Neural crest cell (in vitro differentiated cells): Measurements from ENCODE around the gene ARMC9. TPM values are rescaled to one million over a fixed set of nuclear protein-coding genes. Genes with fewer than 3 reads are reported as not detected.
A peak's percentile ranks its signal among the peaks of the same experiment; 100 is the strongest.

Experiments
- DNase-seq: peaks from one replicate; pipeline ENCODE4 v3.0.0; 2021; ENCODE audit warnings: low read depth, mixed read lengths, low spot score
- H3K27ac Mint-ChIP-seq: one replicate; pipeline ENCODE4 v1.8.0; 2021; ENCODE audit warnings: mild to moderate bottlenecking, mixed read lengths; ENCODE audit not compliant: unreplicated experiment
- H3K27me3 Mint-ChIP-seq: 2 replicates; pipeline ENCODE4 v1.8.0; 2021; ENCODE audit warnings: low read depth, mild to moderate bottlenecking, mixed read lengths
- H3K36me3 Mint-ChIP-seq: 2 replicates; pipeline ENCODE4 v1.8.0; 2021; ENCODE audit warnings: low read depth, mild to moderate bottlenecking, mixed read lengths
- H3K4me1 Mint-ChIP-seq: 2 replicates; pipeline ENCODE4 v1.8.0; 2021; ENCODE audit warnings: mixed read lengths
- H3K4me3 Mint-ChIP-seq: one replicate; pipeline ENCODE4 v1.8.0; 2021; ENCODE audit warnings: mild to moderate bottlenecking, mixed read lengths
- H3K9me3 Mint-ChIP-seq: 2 replicates; pipeline ENCODE4 v1.8.0; 2021; ENCODE audit warnings: mixed read lengths
- total RNA-seq: library from RNA; stranded (reverse); gene quantifications from 2 replicates; pipeline ENCODE4 v1.2.1, GENCODE V29; 2021
- TF ChIP-seq, protein P1 (sequence below): fragments of 200-600 bp; sonication (generic); conservative IDR thresholded peaks from 2 replicates; pipeline ENCODE4 v1.5.0; 2021; ENCODE audit warnings: antibody characterized with exemption, mild to moderate bottlenecking

Gene ARMC9
- total RNA-seq, 1 donor from 2014 or later, result 35.0 TPM

DNA sequence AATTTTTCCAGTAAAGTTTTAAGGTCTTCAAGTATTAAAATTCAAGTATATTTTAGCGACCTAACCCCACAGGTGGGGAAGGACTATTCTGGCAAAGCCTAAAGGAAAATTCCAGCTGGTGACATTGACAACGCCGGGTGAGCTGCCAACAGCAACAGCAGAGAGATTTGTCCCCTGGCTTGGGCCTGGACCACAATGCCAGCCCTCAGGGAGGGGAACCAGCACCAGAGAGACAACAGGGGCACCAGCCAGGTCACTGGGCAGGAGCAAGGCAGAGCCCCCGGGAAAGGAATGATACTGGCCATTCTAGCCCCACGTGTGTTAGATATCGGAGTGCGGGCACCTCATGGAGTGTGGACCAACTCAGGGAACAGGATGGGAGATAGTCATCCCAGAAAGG lies 95.7 kb downstream of the ARMC9 start:
- H3K27me3 Mint-ChIP-seq, result no peaks in the 10 kb centered on the region
- no peaks in the 10 kb centered on the region for H3K9me3 Mint-ChIP-seq
- DNase-seq, result no peak
- H3K4me1 Mint-ChIP-seq, result peaks cover 17% of the 10 kb centered on the region
- no peak overlapping the region for H3K4me3 Mint-ChIP-seq
- H3K27ac Mint-ChIP-seq, result peak overlapping the region; percentile 20
- TF ChIP-seq, protein P1, sequence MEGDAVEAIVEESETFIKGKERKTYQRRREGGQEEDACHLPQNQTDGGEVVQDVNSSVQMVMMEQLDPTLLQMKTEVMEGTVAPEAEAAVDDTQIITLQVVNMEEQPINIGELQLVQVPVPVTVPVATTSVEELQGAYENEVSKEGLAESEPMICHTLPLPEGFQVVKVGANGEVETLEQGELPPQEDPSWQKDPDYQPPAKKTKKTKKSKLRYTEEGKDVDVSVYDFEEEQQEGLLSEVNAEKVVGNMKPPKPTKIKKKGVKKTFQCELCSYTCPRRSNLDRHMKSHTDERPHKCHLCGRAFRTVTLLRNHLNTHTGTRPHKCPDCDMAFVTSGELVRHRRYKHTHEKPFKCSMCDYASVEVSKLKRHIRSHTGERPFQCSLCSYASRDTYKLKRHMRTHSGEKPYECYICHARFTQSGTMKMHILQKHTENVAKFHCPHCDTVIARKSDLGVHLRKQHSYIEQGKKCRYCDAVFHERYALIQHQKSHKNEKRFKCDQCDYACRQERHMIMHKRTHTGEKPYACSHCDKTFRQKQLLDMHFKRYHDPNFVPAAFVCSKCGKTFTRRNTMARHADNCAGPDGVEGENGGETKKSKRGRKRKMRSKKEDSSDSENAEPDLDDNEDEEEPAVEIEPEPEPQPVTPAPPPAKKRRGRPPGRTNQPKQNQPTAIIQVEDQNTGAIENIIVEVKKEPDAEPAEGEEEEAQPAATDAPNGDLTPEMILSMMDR, result no peak
- peaks cover 4% of the 10 kb centered on the region for H3K36me3 Mint-ChIP-seq

DNA sequence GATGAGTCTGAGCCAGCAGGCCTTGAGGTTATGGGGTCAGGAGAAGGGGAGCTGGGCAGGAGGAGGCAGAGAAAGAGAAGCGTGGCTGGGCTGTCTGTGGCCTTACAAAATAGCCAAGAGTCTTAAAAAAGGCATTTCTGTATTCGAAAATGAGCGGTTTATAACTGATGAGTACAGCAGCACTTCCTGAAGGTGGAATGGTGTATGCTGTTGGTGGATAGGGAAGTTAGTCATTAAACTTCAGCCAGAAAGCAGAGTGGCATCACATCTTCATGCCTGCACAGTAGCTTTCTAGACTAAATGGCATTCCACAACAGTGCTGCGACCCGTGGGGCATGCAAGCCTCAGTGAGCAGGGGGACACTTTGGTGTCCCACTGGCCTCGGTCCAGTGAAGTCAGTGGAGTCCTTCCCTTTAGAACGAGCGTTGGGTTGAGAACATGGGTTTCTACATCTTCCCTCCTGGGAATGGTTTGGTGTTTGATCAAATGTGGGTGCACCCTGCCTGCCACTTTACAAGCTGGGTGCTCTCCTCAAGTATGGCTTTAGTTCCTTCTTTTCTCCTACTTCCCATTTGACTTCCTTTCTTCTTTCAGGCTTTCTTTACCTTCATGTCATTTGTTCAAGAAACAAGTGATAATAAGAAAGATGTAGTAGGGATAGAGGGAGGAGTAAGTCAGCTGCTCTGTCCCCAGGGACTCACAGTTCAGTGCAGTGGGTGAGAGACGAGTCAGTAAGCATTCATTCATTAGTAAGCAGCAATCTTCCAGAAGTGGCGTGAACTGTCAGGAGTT lies 96.3 kb downstream of the ARMC9 start:
- Mint-ChIP-seq H3K4me3 (no peak overlapping the region), H3K36me3 (peaks cover 1% of the 10 kb centered on the region), H3K4me1 (peaks cover 17% of the 10 kb centered on the region), H3K27me3 (no peaks in the 10 kb centered on the region), H3K9me3 (no peaks in the 10 kb centered on the region), H3K27ac (peak overlapping the region; percentile 14)
- DNase-seq, result no peak
- TF ChIP-seq, protein P1, result no peak

DNA sequence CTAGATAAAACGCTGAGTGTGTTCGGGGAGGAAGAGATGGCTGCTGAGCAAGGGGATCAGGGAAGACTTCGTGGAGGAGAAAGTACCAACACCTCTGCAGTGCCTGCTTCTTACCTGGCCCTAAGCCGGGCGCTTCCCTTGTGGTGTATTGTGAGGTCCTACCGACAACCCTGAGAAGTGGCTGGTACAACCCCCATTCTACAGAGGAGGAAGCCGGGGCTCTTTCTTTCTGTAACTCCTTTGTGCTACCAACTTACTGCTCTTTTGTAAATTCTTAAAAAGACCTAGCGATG lies 96.9 kb downstream of the ARMC9 start:
- Mint-ChIP-seq H3K4me1 (peaks cover 17% of the 10 kb centered on the region), H3K4me3 (no peak overlapping the region)

DNA sequence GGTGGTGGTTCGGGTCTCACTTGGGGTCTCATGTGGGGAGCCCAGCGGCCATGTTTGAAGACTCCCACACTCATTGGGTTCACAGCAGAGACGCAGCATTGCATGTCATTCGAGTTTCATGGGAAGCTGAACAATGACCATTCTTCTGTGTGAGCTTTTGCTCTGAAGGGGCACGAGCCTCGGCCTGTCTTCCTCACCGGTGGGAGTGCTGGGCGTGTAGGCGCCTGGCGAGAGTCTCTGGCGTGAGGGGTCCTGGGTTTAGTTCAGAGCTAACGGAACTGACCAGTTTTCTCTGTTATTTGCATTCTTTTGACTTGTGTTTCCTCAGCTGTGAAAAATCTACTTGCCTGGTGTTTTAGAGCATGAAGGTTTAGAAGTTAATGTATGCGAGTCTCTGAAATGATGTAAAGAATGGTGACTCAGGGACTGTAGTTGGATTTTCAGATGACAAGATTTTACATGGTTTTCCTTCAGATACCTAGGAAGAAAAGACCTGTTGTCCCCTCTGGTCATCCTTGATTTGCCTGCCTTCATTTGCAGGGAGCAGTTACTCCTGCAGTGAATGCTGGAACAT lies 98.1 kb downstream of the ARMC9 start:
- H3K4me1 Mint-ChIP-seq, result peaks cover 17% of the 10 kb centered on the region
- no peaks in the 10 kb centered on the region for H3K27me3 Mint-ChIP-seq
- H3K36me3 Mint-ChIP-seq, result no peaks in the 10 kb centered on the region
- H3K4me3 Mint-ChIP-seq, result no peak overlapping the region
- no peak for DNase-seq
- peak overlapping the region; percentile 77 for H3K27ac Mint-ChIP-seq
- TF ChIP-seq, protein P1, result no peak
- H3K9me3 Mint-ChIP-seq, result no peaks in the 10 kb centered on the region

More for the DNA sequence above, 96.9 kb downstream of the ARMC9 start:
- no peaks in the 10 kb centered on the region for H3K27me3 Mint-ChIP-seq
- no peak overlapping the region for H3K27ac Mint-ChIP-seq
- no peaks in the 10 kb centered on the region for H3K9me3 Mint-ChIP-seq
- TF ChIP-seq, protein P1, result no peak
- no peaks in the 10 kb centered on the region for H3K36me3 Mint-ChIP-seq
- no peak for DNase-seq

DNA sequence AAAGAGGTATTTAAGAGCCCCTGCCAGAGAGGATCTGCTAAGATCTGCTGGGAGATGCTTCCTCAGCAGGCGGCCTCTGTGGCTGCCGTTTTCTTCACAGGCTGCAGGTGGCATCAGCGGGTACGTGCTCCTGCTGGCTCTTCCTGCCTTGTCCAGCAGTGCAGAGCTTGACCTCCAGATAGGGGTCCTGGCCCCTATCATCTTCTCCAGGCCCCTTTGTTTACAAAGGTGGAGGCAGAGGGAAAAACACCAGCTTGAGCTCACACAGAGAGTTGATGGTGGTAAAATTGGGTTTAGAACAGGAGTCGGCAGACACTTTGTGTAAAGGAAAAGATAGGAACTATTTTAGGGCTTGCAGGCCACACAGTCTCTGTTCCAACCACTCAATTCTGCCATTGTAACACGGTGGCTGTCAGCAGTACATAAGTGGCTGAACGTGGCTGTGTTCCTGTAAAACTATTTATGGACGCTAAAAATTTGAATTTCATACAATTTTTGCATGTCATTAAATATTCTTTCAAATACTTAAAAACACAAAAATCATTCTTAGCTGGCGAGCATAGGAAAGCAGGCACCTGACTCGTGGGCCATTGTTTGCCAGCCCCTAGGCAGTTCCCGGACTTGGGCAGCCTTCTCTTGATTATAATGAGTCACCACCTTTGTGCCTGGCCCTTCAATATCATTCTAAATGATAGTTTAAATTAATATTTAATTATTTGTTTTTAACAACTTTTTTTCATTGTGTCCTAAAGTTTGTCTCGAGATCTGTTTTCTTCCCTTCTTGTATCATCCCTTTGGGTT lies 98.9 kb downstream of the ARMC9 start:
- Mint-ChIP-seq H3K27ac (no peak overlapping the region), H3K9me3 (no peaks in the 10 kb centered on the region), H3K27me3 (no peaks in the 10 kb centered on the region), H3K4me3 (no peak overlapping the region), H3K4me1 (peaks cover 17% of the 10 kb centered on the region), H3K36me3 (no peaks in the 10 kb centered on the region)
- TF ChIP-seq, protein P1, result peak; percentile 80
- DNase-seq, result peak; percentile 61
